ENCODE data around the gene CEP97. TPM values are rescaled to one million over a fixed set of nuclear protein-coding genes. Genes with fewer than 3 reads are reported as not detected.
"Not testable (repeated sequence)": the region's sequence is repeated elsewhere in the genome, so short reads cannot be mapped to it uniquely, and the experiment has no call there.

Gene CEP97
- total RNA-seq, 1 donor from 2014 or later, result 25.1 TPM

- peaks cover 13% of the 10 kb centered on the region for H3K27me3 Mint-ChIP-seq (ENCODE audit: unreplicated experiment)
- peaks cover 20% of the 10 kb centered on the region for H3K9me3 Mint-ChIP-seq (ENCODE audit: unreplicated experiment)
- no peak for TF ChIP-seq CTCF (IDR thresholded peaks at IDR 0.05; ENCODE audit: partially characterized antibody, unreplicated experiment)
- DNase-seq, result no peak
- H3K4me3 Mint-ChIP-seq (ENCODE audit: unreplicated experiment), result peak overlapping the region; percentile 98
- peak overlapping the region; percentile 99 for H3K27ac Mint-ChIP-seq (ENCODE audit: unreplicated experiment)
- peaks cover 19% of the 10 kb centered on the region for H3K4me1 Mint-ChIP-seq (ENCODE audit: low read depth, unreplicated experiment)
- H3K36me3 Mint-ChIP-seq (ENCODE audit: unreplicated experiment), result no peaks in the 10 kb centered on the region
These were observed 37.1 kb upstream of the CEP97 start for GRCh38 chr3:101687142-101687931.

GRCh38 chr3:101689286-101689685 is 35.1 kb upstream of the CEP97 start:
- H3K27me3 Mint-ChIP-seq (ENCODE audit: unreplicated experiment), result peaks cover 13% of the 10 kb centered on the region
- H3K4me1 Mint-ChIP-seq (ENCODE audit: low read depth, unreplicated experiment), result peaks cover 21% of the 10 kb centered on the region
- H3K27ac Mint-ChIP-seq (ENCODE audit: unreplicated experiment), result no peak overlapping the region
- peaks cover 23% of the 10 kb centered on the region for H3K9me3 Mint-ChIP-seq (ENCODE audit: unreplicated experiment)
- no peak for TF ChIP-seq CTCF (IDR thresholded peaks at IDR 0.05; ENCODE audit: partially characterized antibody, unreplicated experiment)
- H3K4me3 Mint-ChIP-seq (ENCODE audit: unreplicated experiment), result no peak overlapping the region
- no peak for DNase-seq
- no peaks in the 10 kb centered on the region for H3K36me3 Mint-ChIP-seq (ENCODE audit: unreplicated experiment)

- peaks cover 18% of the 10 kb centered on the region for H3K9me3 Mint-ChIP-seq (ENCODE audit: unreplicated experiment)
- H3K4me3 Mint-ChIP-seq (ENCODE audit: unreplicated experiment), result no peak overlapping the region
- H3K4me1 Mint-ChIP-seq (ENCODE audit: low read depth, unreplicated experiment), result peaks cover 22% of the 10 kb centered on the region
- peaks cover 11% of the 10 kb centered on the region for H3K27me3 Mint-ChIP-seq (ENCODE audit: unreplicated experiment)
- TF ChIP-seq CTCF (IDR thresholded peaks at IDR 0.05; ENCODE audit: partially characterized antibody, unreplicated experiment), result no peak
- H3K36me3 Mint-ChIP-seq (ENCODE audit: unreplicated experiment), result no peaks in the 10 kb centered on the region
- no peak overlapping the region for H3K27ac Mint-ChIP-seq (ENCODE audit: unreplicated experiment)
- DNase-seq, result no peak
These were observed 33.4 kb upstream of the CEP97 start for GRCh38 chr3:101690972-101691371.

GRCh38 chr3:101691685-101692671 is 32.4 kb upstream of the CEP97 start:
- Mint-ChIP-seq H3K9me3 (ENCODE audit: unreplicated experiment) (peaks cover 10% of the 10 kb centered on the region), H3K4me3 (ENCODE audit: unreplicated experiment) (peak overlapping the region; percentile 26), H3K27ac (ENCODE audit: unreplicated experiment) (peak overlapping the region; percentile 86), H3K4me1 (ENCODE audit: low read depth, unreplicated experiment) (peaks cover 23% of the 10 kb centered on the region)
- H3K27me3 Mint-ChIP-seq (ENCODE audit: unreplicated experiment); DNase-seq; H3K36me3 Mint-ChIP-seq (ENCODE audit: unreplicated experiment): not testable (repeated sequence)

GRCh38 chr3:101693540-101693939 is 30.9 kb upstream of the CEP97 start:
- peak; percentile 68 for DNase-seq
- peak; percentile 54 for TF ChIP-seq CTCF (IDR thresholded peaks at IDR 0.05; ENCODE audit: partially characterized antibody, unreplicated experiment)
- H3K4me3 Mint-ChIP-seq (ENCODE audit: unreplicated experiment); H3K9me3 Mint-ChIP-seq (ENCODE audit: unreplicated experiment); H3K27me3 Mint-ChIP-seq (ENCODE audit: unreplicated experiment); H3K36me3 Mint-ChIP-seq (ENCODE audit: unreplicated experiment); H3K27ac Mint-ChIP-seq (ENCODE audit: unreplicated experiment): not testable (repeated sequence)
- H3K4me1 Mint-ChIP-seq (ENCODE audit: low read depth, unreplicated experiment), result peaks cover 17% of the 10 kb centered on the region

GRCh38 chr3:101694836-101695235 is 29.6 kb upstream of the CEP97 start:
- not testable (repeated sequence) for H3K27me3 Mint-ChIP-seq (ENCODE audit: unreplicated experiment)

More at GRCh38 chr3:101694836-101695235, 29.6 kb upstream of the CEP97 start:
- not testable (repeated sequence) for H3K27ac Mint-ChIP-seq (ENCODE audit: unreplicated experiment); H3K9me3 Mint-ChIP-seq (ENCODE audit: unreplicated experiment); H3K36me3 Mint-ChIP-seq (ENCODE audit: unreplicated experiment); DNase-seq; H3K4me3 Mint-ChIP-seq (ENCODE audit: unreplicated experiment)
- peaks cover 17% of the 10 kb centered on the region for H3K4me1 Mint-ChIP-seq (ENCODE audit: low read depth, unreplicated experiment)
